ENCODE measurements around the gene ERC2.

DNA sequence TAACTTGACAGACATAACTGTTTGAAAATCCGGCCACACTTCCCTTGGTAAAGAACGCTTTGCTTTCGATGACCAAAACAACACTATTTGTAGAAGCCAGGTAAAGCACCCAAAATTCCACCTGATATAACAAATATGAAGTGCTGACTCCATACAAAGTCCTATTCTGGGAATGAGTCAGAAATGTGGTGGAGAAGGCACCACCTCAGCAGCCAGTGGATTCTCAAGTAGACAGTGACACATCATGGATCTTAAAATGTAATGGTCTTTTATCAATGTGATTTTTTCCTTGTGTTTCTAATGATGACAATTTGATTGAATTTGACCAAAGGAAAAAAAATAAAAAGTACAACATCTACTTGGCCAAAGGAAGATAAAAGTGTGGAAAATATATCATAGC, 846.2 kb downstream of the ERC2 start:
- TF ChIP-seq, protein P1, sequence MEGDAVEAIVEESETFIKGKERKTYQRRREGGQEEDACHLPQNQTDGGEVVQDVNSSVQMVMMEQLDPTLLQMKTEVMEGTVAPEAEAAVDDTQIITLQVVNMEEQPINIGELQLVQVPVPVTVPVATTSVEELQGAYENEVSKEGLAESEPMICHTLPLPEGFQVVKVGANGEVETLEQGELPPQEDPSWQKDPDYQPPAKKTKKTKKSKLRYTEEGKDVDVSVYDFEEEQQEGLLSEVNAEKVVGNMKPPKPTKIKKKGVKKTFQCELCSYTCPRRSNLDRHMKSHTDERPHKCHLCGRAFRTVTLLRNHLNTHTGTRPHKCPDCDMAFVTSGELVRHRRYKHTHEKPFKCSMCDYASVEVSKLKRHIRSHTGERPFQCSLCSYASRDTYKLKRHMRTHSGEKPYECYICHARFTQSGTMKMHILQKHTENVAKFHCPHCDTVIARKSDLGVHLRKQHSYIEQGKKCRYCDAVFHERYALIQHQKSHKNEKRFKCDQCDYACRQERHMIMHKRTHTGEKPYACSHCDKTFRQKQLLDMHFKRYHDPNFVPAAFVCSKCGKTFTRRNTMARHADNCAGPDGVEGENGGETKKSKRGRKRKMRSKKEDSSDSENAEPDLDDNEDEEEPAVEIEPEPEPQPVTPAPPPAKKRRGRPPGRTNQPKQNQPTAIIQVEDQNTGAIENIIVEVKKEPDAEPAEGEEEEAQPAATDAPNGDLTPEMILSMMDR (IDR thresholded peaks at IDR 0.05), result no peak
- TF ChIP-seq POLR2AphosphoS5 (IDR thresholded peaks at IDR 0.05), result no peak

All from upper lobe of left lung (tissue), 4 donors.